Measurements from ENCODE around the gene OR2AG1.

OR2AG1 gene

GRCh38 chr11:6782720-6783119 is at the start of gene OR2AG1:
Gene OR2AG1, plus strand, starts transcription at chr11:6783020. Its CDS starts 2,018 bp downstream, at chr11:6785038.
- no peak for DNase-seq

DNA sequence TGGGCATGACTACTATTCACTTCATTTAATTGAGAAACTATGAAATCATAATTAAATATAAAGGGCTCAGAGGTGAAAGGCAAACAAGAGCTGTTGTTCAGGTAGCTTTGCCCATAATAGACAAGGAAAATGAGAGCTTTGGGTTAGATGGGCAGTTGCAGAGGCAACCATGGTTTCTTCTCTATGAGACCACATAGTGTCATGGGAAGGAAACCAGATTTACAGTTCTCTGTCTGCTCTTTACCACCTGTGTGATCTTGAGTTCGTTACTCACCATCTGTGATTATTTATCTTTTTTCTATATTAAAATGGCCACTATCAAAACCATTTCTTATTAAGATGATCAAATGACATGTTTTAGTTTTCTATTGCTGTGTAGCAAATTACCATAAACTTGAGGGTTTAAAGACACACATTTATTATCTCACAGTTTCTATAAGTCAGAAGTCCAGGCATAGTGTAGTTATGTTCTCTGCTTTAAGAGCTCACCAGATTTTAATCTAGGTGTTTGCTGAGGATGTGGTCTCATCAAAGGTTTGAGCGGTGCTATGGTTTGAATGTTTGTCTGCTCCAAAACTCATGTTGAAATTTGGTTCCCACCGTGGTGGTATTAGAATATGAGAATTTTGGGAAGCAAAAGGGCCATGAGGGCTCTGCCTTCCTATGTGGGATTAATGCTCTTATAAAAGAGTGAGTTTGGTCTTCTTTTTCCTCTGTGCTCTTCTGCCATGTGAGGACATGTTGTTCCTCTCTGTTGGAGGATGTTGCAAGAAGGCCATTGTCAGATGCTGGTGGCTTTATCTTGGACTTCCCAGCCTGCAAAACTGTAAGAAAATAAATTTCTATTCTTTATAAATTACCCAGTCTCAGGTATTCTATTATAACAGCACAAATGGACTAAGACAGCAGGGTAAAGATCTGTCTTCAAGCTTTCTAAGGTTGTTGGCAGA is 49.2 kb upstream of the OR2AG1 start:
- DNase-seq = no peak

GRCh38 chr11:6734616-6735015 is 48.2 kb upstream of the OR2AG1 start:
- no peak for DNase-seq

DNA sequence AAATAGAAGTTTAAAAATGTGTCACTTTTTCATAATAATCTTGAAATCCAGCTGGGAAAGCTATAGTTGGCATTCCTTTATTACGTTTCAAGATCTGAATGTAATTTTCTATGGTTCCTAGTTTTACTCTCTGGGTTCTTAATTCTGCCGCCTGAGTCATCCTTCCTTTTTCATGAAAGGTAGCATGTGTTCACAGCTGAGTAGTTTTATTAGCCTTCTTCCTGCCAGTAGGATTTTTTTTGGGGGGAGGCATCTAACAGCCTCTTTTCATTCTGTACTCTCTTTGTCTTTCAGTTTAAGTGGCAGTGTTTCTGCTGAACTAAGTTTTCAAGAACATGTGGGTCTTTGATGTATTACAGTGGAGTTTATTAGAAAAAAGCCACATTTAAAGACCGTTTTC is 47.5 kb upstream of the OR2AG1 start:
- DNase-seq = no peak

- no peak for DNase-seq
Observed at GRCh38 chr11:6736495-6737121, 46.2 kb upstream of the OR2AG1 start.

- DNase-seq = peak in 1 of 2 experiments; percentile 45
Observed at GRCh38 chr11:6737872-6738466, 44.9 kb upstream of the OR2AG1 start.

DNA sequence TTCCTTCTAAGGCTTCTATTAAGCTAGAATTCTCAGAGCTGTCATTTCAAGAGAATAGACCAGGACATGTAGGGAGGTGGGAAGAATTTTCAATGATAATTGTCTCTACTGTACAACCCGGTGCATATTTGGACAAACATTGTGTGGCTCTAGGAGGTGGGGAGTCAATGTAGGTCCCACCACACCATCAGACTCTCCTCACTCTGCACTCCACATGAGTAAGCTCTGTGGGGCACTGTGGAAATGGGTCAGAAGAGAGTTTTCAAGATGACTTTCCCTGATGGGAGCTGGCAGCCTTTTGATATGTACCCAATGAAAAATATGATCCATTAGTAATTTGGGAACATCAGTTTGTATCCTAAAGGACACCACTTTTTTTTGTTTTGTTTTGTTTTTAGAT is 44.2 kb upstream of the OR2AG1 start:
- DNase-seq = no peak

- no peak for DNase-seq
Observed at GRCh38 chr11:6742260-6742659, 40.6 kb upstream of the OR2AG1 start.

DNA sequence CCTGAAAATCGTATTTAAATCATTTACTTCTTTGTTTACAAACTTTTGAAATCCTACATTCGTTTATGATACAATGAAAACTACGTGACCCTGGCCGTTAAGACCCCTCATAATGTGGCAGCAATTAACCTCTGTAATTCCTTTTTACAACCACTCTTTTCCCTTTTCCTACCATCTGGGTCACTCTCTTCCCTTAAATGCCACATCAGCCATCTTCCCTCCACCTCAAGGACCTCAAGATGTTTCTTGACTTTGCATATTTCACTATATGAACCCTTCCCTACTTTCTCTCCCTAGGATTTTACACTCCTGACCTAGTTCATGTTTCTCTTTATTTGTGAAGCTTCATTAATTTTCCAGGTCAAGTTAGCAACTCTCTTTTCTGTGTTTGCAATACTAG is 37.8 kb upstream of the OR2AG1 start:
- no peak for DNase-seq

DNA sequence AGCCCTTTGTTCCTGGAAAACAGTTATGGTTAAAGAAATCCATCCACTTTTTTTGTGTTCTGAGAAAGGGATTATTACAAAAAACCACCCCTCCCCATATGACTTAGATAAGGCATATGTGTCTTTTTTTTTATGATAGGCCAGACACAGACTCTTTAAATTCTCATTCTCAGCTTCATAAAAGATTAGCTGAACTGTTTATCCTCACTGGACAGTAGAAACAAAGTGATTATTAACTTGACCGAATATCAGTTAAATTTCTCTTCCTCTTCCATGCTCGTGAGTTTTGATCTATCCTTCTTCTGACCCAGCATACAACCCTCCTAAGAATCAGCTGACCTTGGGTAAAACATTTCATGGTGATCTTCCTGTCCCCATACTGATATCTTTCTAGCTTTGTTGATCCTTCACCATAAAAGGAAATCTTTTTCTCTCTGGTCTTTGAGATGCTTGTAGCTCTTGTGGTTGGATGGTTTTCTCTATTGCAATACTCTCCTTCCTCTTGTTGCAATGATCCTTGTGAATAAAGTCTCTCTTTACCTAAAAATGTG is 37.3 kb upstream of the OR2AG1 start:
- DNase-seq = no peak

DNA sequence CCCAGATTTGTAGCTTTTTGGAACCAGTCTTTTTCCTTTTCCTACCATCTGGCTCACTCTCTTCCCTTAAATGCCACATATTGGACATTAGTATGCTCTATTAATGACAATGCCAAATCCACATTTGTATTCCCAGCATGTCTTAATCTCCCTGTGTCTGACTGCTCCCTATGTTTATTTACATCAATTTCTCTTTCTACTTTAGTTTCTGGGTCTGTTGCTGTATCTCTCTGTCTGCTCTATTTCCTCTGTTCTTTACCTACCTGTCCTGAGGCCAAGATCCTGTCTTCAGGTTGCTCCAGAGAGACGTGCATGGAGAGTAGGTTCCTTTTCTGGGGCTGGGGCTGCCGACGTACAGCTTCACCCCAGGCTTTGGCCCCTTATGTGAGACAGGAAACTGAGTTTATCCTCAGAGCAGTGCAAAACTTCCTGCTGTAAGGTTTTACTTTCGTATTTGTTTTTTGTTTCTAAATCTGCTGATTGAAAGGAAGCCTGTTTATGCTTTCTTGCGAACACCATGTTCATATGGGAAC is 36.7 kb upstream of the OR2AG1 start:
- no peak for DNase-seq

DNA sequence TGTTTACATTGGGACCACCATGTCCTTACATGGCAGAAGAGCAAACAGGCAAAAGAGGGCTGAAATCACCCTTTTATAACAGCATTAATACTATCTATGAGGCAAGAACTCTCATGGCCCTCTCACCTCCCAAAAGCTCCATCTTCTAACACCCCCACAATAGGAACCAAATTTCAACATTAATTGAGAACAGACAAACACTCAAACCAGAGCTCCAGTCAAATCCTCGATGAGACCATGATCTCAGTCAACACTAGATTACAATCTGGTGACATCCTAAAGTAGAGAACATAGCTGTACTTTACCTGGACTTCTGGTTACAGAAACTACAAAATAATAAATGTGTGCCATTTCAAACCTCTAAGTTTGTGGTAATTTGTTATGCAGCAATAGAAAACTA is 36.2 kb upstream of the OR2AG1 start:
- DNase-seq = no peak

- no peak for DNase-seq
Observed at GRCh38 chr11:6747097-6747668, 35.6 kb upstream of the OR2AG1 start.

- DNase-seq = peak in 1 of 2 experiments; percentile 46
Observed at GRCh38 chr11:6755303-6755952, 27.4 kb upstream of the OR2AG1 start.

DNA sequence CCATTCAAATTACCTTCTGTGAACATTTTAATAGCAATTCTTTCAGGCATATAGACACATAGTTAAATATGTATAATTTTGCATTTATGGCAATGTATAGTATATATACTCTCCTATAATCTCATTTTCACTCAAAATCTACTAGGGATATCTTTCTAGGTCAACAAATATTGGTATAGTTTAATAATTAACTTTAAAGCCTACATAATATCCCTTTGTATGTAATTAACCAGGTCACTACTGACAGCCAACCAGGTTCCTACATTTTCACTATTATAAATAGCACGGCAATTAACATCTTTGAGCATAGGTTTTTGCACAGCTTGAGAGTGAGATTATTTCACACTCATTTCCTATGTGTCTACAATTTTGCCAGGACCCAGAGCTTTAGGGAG is 26.9 kb upstream of the OR2AG1 start:
- no peak for DNase-seq

GRCh38 chr11:6757373-6757967 is 25.4 kb upstream of the OR2AG1 start:
- DNase-seq = peak in 1 of 2 experiments; percentile 43

DNA sequence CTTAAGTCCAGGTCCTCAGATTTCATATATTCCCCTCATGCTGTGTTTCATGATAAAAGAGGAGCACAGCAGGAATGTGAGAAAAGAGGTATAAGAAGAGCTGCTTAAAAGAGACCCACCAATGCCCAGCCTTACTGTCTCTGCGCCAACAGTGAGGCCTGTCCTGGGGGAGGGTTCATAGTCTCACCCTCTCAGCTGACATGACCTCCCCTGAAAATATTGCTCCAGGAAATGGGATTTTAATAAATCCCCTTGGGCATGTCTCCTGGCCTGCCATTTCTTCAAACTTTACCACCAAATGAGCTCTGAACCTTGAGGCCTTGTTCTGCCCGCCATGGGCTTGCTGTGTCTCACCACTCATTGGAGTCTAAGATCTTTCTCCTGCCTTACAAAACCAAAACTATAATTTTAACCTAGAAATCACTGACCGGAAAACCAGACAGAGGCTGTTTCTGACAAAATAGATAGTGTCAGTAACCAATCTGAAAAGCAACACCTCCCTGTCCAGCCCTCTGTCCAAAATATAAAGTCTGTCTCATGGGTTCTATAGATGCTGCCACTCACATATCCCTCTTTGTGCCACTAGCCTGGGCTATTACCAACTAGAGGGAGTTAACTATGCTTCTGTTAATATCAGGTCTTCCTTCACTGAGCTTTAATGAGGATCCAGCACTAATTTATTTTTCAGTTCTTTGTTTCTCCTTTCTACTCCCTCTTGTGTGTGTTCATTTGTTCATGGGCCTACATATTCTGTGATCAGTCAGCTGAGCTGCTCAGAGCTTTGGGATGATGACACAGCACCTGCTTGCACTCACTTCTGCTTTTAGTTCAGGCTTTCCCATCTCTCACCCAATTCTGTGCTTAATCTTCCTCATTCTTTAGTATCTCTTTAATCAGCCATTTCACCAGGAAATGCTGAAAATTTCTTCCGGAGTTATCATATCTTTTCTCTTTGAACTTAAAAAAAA is 10.6 kb upstream of the OR2AG1 start, which contains the start of gene OR2AG2:
TSS of gene OR2AG2 (minus strand) at position 51 of the 968 bp plus-strand sequence. CDS start 3,019 bp downstream, outside the sequence.
- DNase-seq = no peak

DNA sequence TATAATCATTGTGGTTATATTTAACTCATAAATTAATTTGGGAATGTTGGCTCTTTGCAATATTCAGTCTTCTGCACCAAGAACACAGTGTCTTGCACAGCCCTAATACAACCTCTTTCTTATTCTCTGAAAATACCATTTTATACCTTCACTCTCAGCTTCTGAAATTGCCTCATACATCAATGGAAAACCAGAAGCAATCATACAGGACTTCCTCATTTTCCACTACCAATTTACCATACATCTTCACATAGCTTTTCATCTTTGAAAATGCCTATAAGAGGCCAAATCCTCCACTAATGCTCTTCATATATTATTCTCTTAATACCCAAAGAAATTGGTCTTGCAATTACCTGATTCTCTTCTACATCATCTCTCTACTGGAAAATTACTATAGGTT is 4.3 kb upstream of the OR2AG1 start:
- DNase-seq = no peak

GRCh38 chr11:6780829-6781228 is 2.0 kb upstream of the OR2AG1 start:
- no peak for DNase-seq

GRCh38 chr11:6790546-6790945 is 7.7 kb downstream of the OR2AG1 start:
- no peak for DNase-seq

DNA sequence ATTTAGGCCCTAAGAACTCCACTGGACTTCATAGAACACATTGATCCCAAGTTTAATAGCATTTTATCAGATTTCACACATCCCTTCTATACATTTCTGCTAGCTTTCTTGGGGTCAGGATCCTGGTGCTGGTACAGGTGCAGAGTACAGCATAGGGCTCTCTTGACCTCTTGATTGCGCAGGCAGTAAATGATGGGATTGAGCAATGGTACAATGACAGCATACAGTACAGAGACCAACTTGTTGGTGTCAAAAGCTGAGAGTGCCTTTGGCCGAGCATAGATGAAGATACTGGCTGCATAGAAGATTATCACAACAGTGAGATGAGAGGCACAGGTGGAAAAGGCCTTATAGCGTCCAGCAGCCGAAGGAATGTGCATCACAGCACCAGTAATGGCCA is 11.8 kb downstream of the OR2AG1 start:
- DNase-seq = no peak

Measured in NCI-H1930 (cell line).